ENCODE data around the gene ARHGEF28. TPM values are rescaled to one million over a fixed set of nuclear protein-coding genes. Genes with fewer than 3 reads are reported as not detected.

ARHGEF28 gene
- total RNA-seq, 1 donor from 2014 or later, result 72.1 TPM

DNA sequence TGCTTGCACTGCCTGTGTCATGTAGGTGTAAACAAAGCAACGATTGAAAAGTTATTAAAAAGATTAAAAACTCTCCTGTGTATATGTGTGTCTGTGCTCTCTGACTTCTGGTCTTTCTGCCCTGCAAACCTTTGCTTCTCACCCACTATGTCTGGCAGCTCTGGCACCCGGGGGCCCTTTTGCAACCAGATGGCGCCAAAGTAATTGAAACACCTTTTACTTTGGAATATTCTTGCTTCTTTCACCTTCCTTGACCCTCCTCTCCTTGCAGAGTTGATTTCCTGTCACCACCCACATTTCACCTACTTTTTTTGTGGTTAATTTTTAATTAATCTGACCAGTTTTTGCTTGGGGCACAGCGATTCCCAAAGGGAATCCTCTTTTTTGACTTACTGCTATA lies 275.5 kb downstream of the ARHGEF28 start:
- no peak overlapping the region for H3K4me3 ChIP-seq (ENCODE audit: low read depth, low read length)
- no peak for DNase-seq (ENCODE audit: low read depth)
- TF ChIP-seq, protein P1, sequence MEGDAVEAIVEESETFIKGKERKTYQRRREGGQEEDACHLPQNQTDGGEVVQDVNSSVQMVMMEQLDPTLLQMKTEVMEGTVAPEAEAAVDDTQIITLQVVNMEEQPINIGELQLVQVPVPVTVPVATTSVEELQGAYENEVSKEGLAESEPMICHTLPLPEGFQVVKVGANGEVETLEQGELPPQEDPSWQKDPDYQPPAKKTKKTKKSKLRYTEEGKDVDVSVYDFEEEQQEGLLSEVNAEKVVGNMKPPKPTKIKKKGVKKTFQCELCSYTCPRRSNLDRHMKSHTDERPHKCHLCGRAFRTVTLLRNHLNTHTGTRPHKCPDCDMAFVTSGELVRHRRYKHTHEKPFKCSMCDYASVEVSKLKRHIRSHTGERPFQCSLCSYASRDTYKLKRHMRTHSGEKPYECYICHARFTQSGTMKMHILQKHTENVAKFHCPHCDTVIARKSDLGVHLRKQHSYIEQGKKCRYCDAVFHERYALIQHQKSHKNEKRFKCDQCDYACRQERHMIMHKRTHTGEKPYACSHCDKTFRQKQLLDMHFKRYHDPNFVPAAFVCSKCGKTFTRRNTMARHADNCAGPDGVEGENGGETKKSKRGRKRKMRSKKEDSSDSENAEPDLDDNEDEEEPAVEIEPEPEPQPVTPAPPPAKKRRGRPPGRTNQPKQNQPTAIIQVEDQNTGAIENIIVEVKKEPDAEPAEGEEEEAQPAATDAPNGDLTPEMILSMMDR (conservative IDR thresholded peaks at IDR 0.05; ENCODE audit: low read depth, low read length), result peak; percentile 39

GRCh38 chr5:73902327-73903051 lies 276.5 kb downstream of the ARHGEF28 start:
- TF ChIP-seq, protein P1 (conservative IDR thresholded peaks at IDR 0.05; ENCODE audit: low read depth, low read length), result peak; percentile 68
- H3K4me3 ChIP-seq (ENCODE audit: low read depth, low read length), result no peak overlapping the region
- no peak for DNase-seq (ENCODE audit: low read depth)

- H3K4me3 ChIP-seq (ENCODE audit: low read depth, low read length), result no peak overlapping the region
- TF ChIP-seq, protein P1 (conservative IDR thresholded peaks at IDR 0.05; ENCODE audit: low read depth, low read length), result no peak
- no peak for DNase-seq (ENCODE audit: low read depth)
These were observed 277.2 kb downstream of the ARHGEF28 start for GRCh38 chr5:73903169-73903568.

DNA sequence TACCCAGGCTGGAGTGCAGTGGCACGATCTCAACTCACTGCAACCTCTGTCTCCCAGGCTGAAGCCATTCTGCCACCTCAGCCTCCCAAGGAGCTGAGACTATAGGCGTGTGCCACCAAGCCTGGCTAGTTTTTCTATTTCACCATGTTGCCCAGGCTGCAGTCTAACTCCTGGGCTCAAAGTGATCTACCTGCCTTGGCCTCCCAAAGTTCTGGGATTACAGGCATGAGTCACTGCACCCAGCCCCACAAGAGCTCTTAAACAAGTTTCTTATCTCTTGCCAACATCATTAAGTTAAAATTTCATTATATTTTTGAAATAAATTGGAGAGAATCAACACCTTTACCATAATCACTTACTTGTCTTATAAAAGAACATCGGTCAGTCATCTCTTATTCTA lies 280.3 kb downstream of the ARHGEF28 start:
- TF ChIP-seq, protein P1 (conservative IDR thresholded peaks at IDR 0.05; ENCODE audit: low read depth, low read length), result no peak
- H3K4me3 ChIP-seq (ENCODE audit: low read depth, low read length), result no peak overlapping the region
- DNase-seq (ENCODE audit: low read depth), result no peak

- no peak for DNase-seq (ENCODE audit: low read depth)
- TF ChIP-seq, protein P1 (conservative IDR thresholded peaks at IDR 0.05; ENCODE audit: low read depth, low read length), result no peak
- H3K4me3 ChIP-seq (ENCODE audit: low read depth, low read length), result no peak overlapping the region
These were observed 281.2 kb downstream of the ARHGEF28 start for GRCh38 chr5:73907164-73907563.

DNA sequence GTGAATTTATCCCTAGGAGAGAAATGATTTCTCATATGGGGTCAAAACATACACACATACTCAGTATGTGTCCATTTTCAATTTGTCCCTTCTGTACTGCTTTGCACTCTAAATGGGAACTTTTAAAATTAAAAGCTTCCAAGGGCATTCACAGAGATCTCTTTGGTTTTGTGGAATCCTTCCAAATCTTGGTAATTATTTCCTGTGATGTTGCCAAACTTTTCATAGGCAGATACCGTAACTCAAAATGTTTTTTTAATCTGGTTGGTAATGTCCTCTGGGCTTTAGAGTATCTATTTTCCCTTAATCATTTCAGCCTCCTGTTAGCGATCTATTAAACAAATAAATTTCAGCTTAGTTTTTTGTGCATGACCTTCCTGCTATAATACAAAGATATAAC lies 282.4 kb downstream of the ARHGEF28 start:
- no peak for DNase-seq (ENCODE audit: low read depth)
- TF ChIP-seq, protein P1 (conservative IDR thresholded peaks at IDR 0.05; ENCODE audit: low read depth, low read length), result no peak
- no peak overlapping the region for H3K4me3 ChIP-seq (ENCODE audit: low read depth, low read length)

- DNase-seq (ENCODE audit: low read depth), result no peak
- TF ChIP-seq, protein P1 (conservative IDR thresholded peaks at IDR 0.05; ENCODE audit: low read depth, low read length), result no peak
- no peak overlapping the region for H3K4me3 ChIP-seq (ENCODE audit: low read depth, low read length)
These were observed 282.9 kb downstream of the ARHGEF28 start for GRCh38 chr5:73908846-73909245.
